Measurements from ENCODE around the gene GPR42.

DNA sequence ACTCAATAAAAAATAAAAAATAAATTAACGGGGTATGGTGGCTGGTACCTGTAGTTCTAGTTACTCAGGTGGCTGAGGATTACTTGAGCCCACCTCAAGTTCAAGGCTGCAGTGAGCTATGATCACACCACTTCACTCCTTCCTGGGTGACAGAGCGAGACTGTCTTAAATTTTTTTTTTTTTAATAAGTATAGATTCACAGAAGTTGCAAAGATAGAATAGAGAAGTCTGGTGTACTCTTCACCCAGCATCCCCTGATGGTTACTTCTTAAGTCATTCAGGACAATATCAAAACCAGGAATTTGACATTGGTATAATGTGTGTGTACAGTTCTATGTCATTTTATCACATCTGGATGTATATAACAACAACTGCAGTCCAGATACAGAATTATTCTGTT, 49.6 kb upstream of the GPR42 start:
- TF ChIP-seq, protein P1, sequence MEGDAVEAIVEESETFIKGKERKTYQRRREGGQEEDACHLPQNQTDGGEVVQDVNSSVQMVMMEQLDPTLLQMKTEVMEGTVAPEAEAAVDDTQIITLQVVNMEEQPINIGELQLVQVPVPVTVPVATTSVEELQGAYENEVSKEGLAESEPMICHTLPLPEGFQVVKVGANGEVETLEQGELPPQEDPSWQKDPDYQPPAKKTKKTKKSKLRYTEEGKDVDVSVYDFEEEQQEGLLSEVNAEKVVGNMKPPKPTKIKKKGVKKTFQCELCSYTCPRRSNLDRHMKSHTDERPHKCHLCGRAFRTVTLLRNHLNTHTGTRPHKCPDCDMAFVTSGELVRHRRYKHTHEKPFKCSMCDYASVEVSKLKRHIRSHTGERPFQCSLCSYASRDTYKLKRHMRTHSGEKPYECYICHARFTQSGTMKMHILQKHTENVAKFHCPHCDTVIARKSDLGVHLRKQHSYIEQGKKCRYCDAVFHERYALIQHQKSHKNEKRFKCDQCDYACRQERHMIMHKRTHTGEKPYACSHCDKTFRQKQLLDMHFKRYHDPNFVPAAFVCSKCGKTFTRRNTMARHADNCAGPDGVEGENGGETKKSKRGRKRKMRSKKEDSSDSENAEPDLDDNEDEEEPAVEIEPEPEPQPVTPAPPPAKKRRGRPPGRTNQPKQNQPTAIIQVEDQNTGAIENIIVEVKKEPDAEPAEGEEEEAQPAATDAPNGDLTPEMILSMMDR (IDR thresholded peaks at IDR 0.05), result no peak
- TF ChIP-seq ZFX (IDR thresholded peaks at IDR 0.05; ENCODE audit: borderline replicate concordance), result no peak
